GM12878 (cell line): ENCODE measurements around the gene NKD2.

ENCODE experiments used
- CHD1 ChIP-seq: IDR thresholded peaks from 2 replicates; pipeline ENCODE4 v1.6.1; 2012; ENCODE audit warnings: low read depth, low read length, improper control_type of control experiment
- CTCF ChIP-seq, 3 experiments: IDR thresholded peaks in 2 of 3; conservative IDR thresholded peaks in 1 of 3; 2 replicates each; pipeline ENCODE4 v1.5.1; 2011; ENCODE audit warnings: low read depth in 3 of 3, low read length in 3 of 3, mild to moderate bottlenecking in 3 of 3, control low read depth in 2 of 3, moderate library complexity in 2 of 3, inconsistent platforms in 1 of 3, mixed read lengths in 1 of 3; ENCODE audit not compliant: control insufficient read depth in 2 of 3, insufficient read depth in 1 of 3; ENCODE audit errors: extremely low read depth in 1 of 3
- ESRRA ChIP-seq: IDR thresholded peaks from 2 replicates; pipeline ENCODE4 v1.6.1; 2012; ENCODE audit warnings: mild to moderate bottlenecking, low read length, improper control_type of control experiment
- POLR2A ChIP-seq: IDR thresholded peaks from 2 replicates; pipeline ENCODE4 v1.6.1; 2011; ENCODE audit warnings: low read depth, mild to moderate bottlenecking, low read length
- REST ChIP-seq: IDR thresholded peaks from 2 replicates; pipeline ENCODE4 v1.6.1; 2012; ENCODE audit warnings: mild to moderate bottlenecking, low read depth, low read length
- SMAD1 ChIP-seq: fragments of 450-650 bp; IDR thresholded peaks from 2 replicates; pipeline ENCODE4 v1.6.1; 2018; ENCODE audit warnings: mild to moderate bottlenecking, low read depth; ENCODE audit not compliant: partially characterized antibody
- SMC3 ChIP-seq: IDR thresholded peaks from 2 replicates; pipeline ENCODE4 v1.6.1; 2011; ENCODE audit warnings: low read length, improper control_type of control experiment, borderline replicate concordance
- TAF1 ChIP-seq: IDR thresholded peaks from 2 replicates; pipeline ENCODE4 v1.6.1; 2011; ENCODE audit warnings: mild to moderate bottlenecking, low read depth, low read length, borderline replicate concordance
- TARDBP ChIP-seq: IDR thresholded peaks from 2 replicates; pipeline ENCODE4 v1.6.1; 2016; ENCODE audit warnings: borderline replicate concordance
- ZZZ3 ChIP-seq: IDR thresholded peaks from 2 replicates; pipeline ENCODE4 v1.6.1; 2011; ENCODE audit warnings: low read depth; ENCODE audit not compliant: control insufficient read depth, insufficient read length
- TF ChIP-seq, protein P1 (sequence below): IDR thresholded peaks from 2 replicates; pipeline ENCODE4 v1.6.1; 2012; ENCODE audit warnings: low read depth, low read length, improper control_type of control experiment

DNA sequence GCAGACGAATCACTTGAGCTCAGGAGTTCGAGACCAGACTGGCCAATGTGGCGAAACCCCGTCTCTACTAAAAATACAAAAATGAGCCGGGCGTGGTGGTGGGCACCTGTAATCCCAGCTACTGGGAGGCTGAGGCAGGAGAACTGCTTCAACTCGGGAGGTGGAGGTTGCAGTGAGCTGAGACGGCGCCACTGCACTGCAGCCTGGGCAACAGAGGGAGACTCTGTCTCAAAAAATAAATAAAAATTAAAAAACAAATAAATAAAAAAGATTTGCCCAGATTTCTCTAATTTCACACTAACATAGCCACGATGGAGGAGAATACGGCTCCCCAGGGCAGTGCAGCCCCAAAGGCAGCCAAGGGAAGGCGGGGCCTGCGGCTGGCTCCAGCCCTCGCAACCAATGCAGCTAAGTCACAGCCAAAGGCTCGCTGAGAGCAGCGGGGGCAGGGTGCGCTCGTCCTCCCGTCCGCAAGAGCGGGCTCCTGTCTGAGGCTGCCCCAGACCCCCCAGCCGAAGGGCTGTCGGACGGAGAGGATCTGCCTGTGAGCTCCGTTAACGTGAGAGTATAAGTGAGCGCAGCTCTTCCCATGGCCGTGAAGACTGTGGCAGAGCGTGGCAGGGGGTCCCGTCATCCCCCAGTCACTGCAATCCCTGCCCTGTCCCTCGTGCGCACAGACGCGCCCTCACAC lies 59.7 kb downstream of the NKD2 start:
- TF ChIP-seq SMAD1 (no peak), TARDBP (no peak), ZZZ3 (no peak), TAF1 (no peak), SMC3 (no peak), REST (no peak), CTCF (IDR thresholded peaks at IDR 0.05 in 2 of 3, conservative IDR thresholded peaks at IDR 0.05 in 1 of 3; ENCODE audit: control insufficient read depth in 2 of 3, extremely low read depth in 1 of 3, insufficient read depth in 1 of 3, low read depth in 3 of 3, low read length in 3 of 3) (no peak), POLR2A (no peak), ESRRA (no peak), CHD1 (no peak)
- TF ChIP-seq, protein P1, sequence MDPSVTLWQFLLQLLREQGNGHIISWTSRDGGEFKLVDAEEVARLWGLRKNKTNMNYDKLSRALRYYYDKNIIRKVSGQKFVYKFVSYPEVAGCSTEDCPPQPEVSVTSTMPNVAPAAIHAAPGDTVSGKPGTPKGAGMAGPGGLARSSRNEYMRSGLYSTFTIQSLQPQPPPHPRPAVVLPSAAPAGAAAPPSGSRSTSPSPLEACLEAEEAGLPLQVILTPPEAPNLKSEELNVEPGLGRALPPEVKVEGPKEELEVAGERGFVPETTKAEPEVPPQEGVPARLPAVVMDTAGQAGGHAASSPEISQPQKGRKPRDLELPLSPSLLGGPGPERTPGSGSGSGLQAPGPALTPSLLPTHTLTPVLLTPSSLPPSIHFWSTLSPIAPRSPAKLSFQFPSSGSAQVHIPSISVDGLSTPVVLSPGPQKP: no peak
